Spinal cord (tissue), 10 donors: ENCODE results near the gene ATXN1. TPM values are rescaled to one million over a fixed set of nuclear protein-coding genes. Genes with fewer than 3 reads are reported as not detected.
A peak's percentile ranks its signal among the peaks of the same experiment; 100 is the strongest.
"Not testable (repeated sequence)": the region's sequence is repeated elsewhere in the genome, so short reads cannot be mapped to it uniquely, and the experiment has no call there.

ENCODE experiments used
- DNase-seq, 6 donors: peaks; one replicate each; pipeline versions ENCODE4 v3.0.0 to v3.0.0-alpha.2; 2013 to 2015; ENCODE audit warnings: low spot score in 6 of 6, low read depth in 4 of 6
- H3K27ac ChIP-seq: one replicate; pipeline ENCODE4 v1.5.1; 2013; ENCODE audit warnings: low read depth, low read length, control low read depth
- H3K27me3 ChIP-seq: one replicate; pipeline ENCODE4 v1.6.1; 2013; ENCODE audit warnings: low read length; ENCODE audit not compliant: control insufficient read depth, insufficient read depth
- H3K36me3 ChIP-seq: one replicate; pipeline ENCODE4 v1.6.1; 2013; ENCODE audit warnings: low read length; ENCODE audit not compliant: control insufficient read depth, insufficient read depth
- H3K4me1 ChIP-seq: one replicate; pipeline ENCODE4 v1.6.1; 2013; ENCODE audit warnings: low read length; ENCODE audit not compliant: control insufficient read depth, insufficient read depth
- H3K4me3 ChIP-seq: one replicate; pipeline ENCODE4 v1.5.1; 2013; ENCODE audit warnings: low read depth, low read length, control low read depth
- H3K9me3 ChIP-seq: one replicate; pipeline ENCODE4 v1.6.1; 2013; ENCODE audit warnings: low read length; ENCODE audit not compliant: control insufficient read depth, insufficient read depth
- WGBS: methylation state at CpG from one replicate; pipeline ENCODE4 v1.1.5; 2013; ENCODE audit warnings: missing lambda C conversion rate; ENCODE audit not compliant: insufficient coverage; 5-methylcytosine and 5-hydroxymethylcytosine counted together
- polyA plus RNA-seq, 2 donors: library from polyadenylated mRNA; unstranded; fragments of 120-200 nt; gene quantifications; one replicate each; pipeline ENCODE4 v1.2.1, GENCODE V29; 2013; ENCODE audit not compliant: insufficient read length in 2 of 2
- total RNA-seq, 2 donors: library from RNA; depleted of rRNA in 1 of 2; stranded (reverse); fragments of 120-200 nt in 1 of 2; fragments of >200 nt in 1 of 2; gene quantifications; one replicate each; pipeline versions ENCODE4 v1.2.3 to v1.2.4, GENCODE V29; 2013 to 2014
- donor health status: healthy.

Gene ATXN1
- total and polyA plus RNA-seq, 4 donors: 20.2 to 50.1 (median 31.7) TPM

- 61% methylated on average over 2 of the region's 2 CpGs for WGBS
- DNase-seq: peak in 1 of 6 donors; percentile 39
- Histone ChIP-seq H3K27ac (no peak overlapping the region), H3K4me3 (no peak overlapping the region), H3K4me1 (peaks cover 12% of the 10 kb centered on the region), H3K36me3 (no peaks in the 10 kb centered on the region), H3K27me3 (no peaks in the 10 kb centered on the region), H3K9me3 (no peaks in the 10 kb centered on the region)
These were observed 40.8 kb upstream of the ATXN1 start for GRCh38 chr6:16802071-16802470.

GRCh38 chr6:16800942-16801341, 39.7 kb upstream of the ATXN1 start:
- no peak for DNase-seq
- WGBS: 80% methylated on average over 1 of the region's 2 CpGs
- Histone ChIP-seq H3K36me3 (no peaks in the 10 kb centered on the region), H3K27me3 (no peaks in the 10 kb centered on the region), H3K9me3 (no peaks in the 10 kb centered on the region), H3K4me1 (peaks cover 12% of the 10 kb centered on the region), H3K4me3 (no peak overlapping the region), H3K27ac (no peak overlapping the region)

- H3K27ac ChIP-seq: no peak overlapping the region
- WGBS: no CpG with 5 or more reads among the region's 3 CpGs
- DNase-seq: peak in 1 of 6 donors; percentile 13
- no peak overlapping the region for H3K4me3 ChIP-seq
- H3K4me1 ChIP-seq: peaks cover 11% of the 10 kb centered on the region
- no peaks in the 10 kb centered on the region for H3K9me3 ChIP-seq
- H3K27me3 ChIP-seq: no peaks in the 10 kb centered on the region
- H3K36me3 ChIP-seq: no peaks in the 10 kb centered on the region
These were observed 39.1 kb upstream of the ATXN1 start for GRCh38 chr6:16800341-16800740.

- Histone ChIP-seq H3K27me3 (no peaks in the 10 kb centered on the region), H3K27ac (no peak overlapping the region), H3K36me3 (no peaks in the 10 kb centered on the region), H3K4me3 (no peak overlapping the region), H3K4me1 (peaks cover 8% of the 10 kb centered on the region), H3K9me3 (no peaks in the 10 kb centered on the region)
- 74% methylated on average over 2 of the region's 8 CpGs for WGBS
- DNase-seq: peak in 1 of 6 donors; percentile 46
These were observed 38.3 kb upstream of the ATXN1 start for GRCh38 chr6:16799279-16800193.

DNA sequence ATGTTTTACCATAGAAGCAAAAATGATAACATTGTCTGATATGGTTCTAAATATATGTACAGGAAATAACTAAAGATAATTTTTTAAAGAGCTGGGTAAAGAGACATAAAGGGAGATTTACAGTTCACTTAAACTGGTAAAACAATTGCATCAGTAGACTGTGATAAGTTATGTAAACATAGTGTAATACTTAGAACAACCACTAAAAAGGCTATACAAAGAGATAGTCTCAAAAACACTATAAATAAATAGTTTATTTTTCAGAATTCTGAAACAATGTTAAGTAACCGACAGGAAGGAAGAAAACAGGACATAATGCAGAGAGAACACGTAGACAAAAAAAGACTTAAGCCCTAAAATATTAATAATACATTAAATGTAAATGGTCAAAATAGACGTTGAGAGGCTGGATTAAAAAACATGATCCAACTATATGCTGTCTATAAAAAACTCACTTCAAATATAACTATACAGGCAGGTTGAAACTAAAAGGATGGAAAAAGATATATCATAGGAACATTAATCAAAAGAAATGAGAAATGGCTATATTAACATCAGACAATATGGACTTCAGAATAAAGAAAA, 32.7 kb upstream of the ATXN1 start:
- H3K4me3 ChIP-seq: no peak overlapping the region
- H3K36me3 ChIP-seq: no peaks in the 10 kb centered on the region
- H3K27me3 ChIP-seq: no peaks in the 10 kb centered on the region
- H3K9me3 ChIP-seq: no peaks in the 10 kb centered on the region
- no peak for DNase-seq
- H3K4me1 ChIP-seq: no peaks in the 10 kb centered on the region
- no CpG with 5 or more reads among the region's 3 CpGs for WGBS
- H3K27ac ChIP-seq: no peak overlapping the region

DNA sequence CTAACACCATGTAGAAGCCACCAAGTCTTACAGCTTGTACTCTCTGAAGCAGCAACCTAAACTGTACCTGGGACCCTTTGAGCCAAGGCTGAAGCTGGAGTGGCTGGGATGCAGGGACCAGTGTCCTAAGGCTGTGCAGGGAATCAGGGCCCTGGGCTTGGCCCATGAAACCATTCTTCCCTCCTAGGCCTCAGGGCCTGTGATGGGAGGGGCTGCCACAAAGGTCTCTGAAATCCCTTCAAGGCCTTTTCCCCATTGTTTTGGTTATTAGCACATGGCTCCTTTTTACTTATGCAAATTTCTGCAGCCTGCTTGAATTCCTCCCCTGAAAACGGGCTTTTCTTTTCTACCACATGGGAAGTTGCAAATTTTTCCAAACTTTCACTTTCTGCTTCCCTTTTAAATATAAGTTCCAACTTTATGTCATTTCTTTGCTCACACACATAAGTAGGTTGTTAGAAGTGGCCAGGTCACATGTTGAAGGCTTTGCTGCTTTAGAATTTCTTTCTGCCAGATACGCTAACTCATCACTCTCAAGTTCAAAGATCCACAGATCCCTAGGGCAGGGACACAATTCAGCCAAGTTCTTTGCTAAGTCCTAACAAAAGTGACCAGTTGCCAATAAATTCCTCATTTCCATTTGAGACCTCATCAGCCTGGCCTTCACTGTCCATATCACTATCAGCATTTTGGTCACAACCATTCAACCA, 28.2 kb upstream of the ATXN1 start:
- H3K4me3 ChIP-seq: no peak overlapping the region
- no peaks in the 10 kb centered on the region for H3K27me3 ChIP-seq
- no peak for DNase-seq
- no peaks in the 10 kb centered on the region for H3K4me1 ChIP-seq
- no peaks in the 10 kb centered on the region for H3K36me3 ChIP-seq
- WGBS: 86% methylated on average over 1 of the region's 2 CpGs
- H3K27ac ChIP-seq: no peak overlapping the region
- no peaks in the 10 kb centered on the region for H3K9me3 ChIP-seq

- no CpG with 5 or more reads among the region's 1 CpG for WGBS
- H3K36me3 ChIP-seq: no peaks in the 10 kb centered on the region
- H3K4me3 ChIP-seq: no peak overlapping the region
- no peaks in the 10 kb centered on the region for H3K27me3 ChIP-seq
- DNase-seq: no peak
- H3K27ac ChIP-seq: no peak overlapping the region
- no peaks in the 10 kb centered on the region for H3K9me3 ChIP-seq
- H3K4me1 ChIP-seq: no peaks in the 10 kb centered on the region
These were observed 25.9 kb upstream of the ATXN1 start for GRCh38 chr6:16787128-16787682.

DNA sequence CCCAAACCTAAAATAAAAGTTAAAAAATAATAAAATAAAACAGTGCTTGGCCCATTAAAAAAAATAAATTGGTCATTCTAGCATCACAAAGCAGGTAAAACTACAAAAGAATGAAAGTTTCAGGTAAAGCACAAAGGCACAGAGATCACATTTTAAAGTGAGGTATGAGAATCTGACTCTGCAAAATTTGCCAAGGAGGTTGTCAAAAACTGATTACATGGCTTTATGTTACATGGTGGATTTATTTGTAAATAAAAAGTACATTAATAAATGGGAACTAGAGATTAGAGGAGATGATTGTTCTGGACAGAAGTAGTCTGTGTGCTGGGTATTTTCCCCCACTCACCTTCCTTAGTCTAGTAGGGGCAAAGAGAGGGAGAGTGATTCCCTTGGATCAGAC, 24.2 kb upstream of the ATXN1 start:
- no peak for DNase-seq

GRCh38 chr6:16784957-16785356, 23.7 kb upstream of the ATXN1 start:
- not testable (repeated sequence) for DNase-seq, H3K4me3 ChIP-seq, H3K9me3 ChIP-seq, H3K27ac ChIP-seq, H3K27me3 ChIP-seq, H3K36me3 ChIP-seq, H3K4me1 ChIP-seq
- no CpG with 5 or more reads among the region's 3 CpGs for WGBS

More for the DNA sequence above, 24.2 kb upstream of the ATXN1 start:
- Histone ChIP-seq H3K36me3 (no peaks in the 10 kb centered on the region), H3K9me3 (no peaks in the 10 kb centered on the region), H3K4me3 (no peak overlapping the region), H3K4me1 (no peaks in the 10 kb centered on the region), H3K27me3 (no peaks in the 10 kb centered on the region), H3K27ac (no peak overlapping the region)
